GM19025 (cell line): Measurements from ENCODE around the gene JAKMIP2.

Experiments used
- ATAC-seq: cut with Tn5 transposase; IDR thresholded peaks from one replicate; pipeline ENCODE4 v1.9.1; 2021; ENCODE audit warnings: mild to moderate bottlenecking, low read depth, moderate library complexity; ENCODE audit not compliant: unreplicated experiment

Gene JAKMIP2

DNA sequence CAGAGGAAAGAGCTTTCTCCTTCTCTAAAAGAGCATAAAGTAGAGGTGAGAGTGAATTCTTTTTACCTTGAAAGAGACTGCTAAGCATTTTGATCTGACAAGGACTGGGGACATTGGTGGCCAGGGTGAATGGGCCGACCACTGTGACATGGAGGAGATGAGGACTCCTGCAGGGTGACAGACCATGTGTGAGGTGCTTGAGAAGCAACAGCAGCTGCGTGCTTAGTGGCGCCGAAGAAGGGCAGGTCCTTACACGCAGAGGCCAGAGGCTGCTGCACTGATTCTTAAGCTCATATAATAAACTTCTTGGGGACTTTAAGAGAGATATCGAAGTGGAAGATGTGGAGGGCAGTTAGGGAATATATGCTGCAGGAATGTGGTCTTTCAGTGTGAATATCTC, 8.7 kb upstream of the JAKMIP2 start:
- ATAC-seq = no peak

GRCh38 chr5:147789820-147790219, 7.3 kb upstream of the JAKMIP2 start:
- no peak for ATAC-seq

DNA sequence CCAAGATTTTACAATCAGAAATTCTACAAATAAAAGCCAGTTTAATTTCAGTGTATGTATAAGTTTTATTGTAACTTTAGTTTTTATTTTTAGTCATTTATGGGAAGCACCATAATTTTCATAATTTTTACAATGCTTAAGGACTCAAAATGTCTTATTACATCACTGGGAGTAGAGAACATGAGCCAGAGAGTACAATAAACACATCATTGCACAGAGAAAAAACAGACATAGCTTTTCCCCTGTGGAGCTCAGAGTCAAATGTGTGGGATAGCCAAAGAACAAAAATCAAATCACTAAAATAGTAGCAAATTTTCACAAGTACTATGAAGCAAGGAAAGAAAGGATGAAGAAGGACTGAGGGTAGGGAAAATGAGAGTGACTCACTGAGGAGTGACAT, 5.5 kb upstream of the JAKMIP2 start:
- no peak for ATAC-seq

DNA sequence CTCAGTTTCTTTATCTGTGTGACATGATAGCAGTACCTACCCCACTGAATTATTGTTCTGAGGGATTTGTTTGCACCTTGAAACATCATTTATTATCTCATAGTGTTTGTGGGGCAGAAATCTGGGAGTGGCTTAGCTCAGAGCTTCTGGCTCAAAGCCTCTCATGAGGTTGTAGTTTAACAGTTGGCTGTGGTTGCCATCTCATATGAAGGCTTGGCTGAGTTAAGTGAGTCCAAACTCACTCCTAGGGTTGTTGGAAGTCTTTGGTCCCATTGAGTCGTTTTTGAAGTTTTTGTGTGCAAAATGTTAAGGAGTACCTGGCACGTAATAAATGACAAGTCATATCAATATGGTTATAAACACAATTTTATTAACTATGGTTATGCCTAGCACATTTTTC, 3.6 kb upstream of the JAKMIP2 start:
- ATAC-seq = no peak

GRCh38 chr5:147784146-147784987, 1.8 kb upstream of the JAKMIP2 start:
- ATAC-seq = no peak

GRCh38 chr5:147780924-147781573, 1.5 kb downstream of the JAKMIP2 start:
- ATAC-seq = no peak

GRCh38 chr5:147779694-147780093, 2.8 kb downstream of the JAKMIP2 start:
- no peak for ATAC-seq

- no peak for ATAC-seq
Measured at GRCh38 chr5:147776989-147777388, 5.5 kb downstream of the JAKMIP2 start.

GRCh38 chr5:147773587-147773986, 8.9 kb downstream of the JAKMIP2 start:
- no peak for ATAC-seq

DNA sequence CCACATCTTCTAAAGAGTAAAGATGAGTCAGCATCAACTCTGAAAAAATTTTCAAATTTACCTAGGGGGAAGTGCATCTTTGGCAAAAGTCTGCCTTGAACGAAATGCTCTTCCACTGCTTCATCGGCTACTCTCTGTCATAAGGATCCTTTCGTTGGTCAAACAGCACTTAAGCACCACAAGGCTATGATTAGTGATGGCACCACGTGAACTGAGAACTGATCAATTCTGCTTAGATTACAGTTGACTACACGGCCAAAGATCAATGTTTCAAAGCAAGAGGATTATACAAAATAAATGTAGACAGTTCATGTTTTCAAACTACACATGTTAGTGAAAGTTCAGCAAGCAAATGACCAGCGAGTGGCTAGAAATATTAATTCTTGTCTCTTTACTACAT, 9.4 kb downstream of the JAKMIP2 start:
- ATAC-seq = no peak

DNA sequence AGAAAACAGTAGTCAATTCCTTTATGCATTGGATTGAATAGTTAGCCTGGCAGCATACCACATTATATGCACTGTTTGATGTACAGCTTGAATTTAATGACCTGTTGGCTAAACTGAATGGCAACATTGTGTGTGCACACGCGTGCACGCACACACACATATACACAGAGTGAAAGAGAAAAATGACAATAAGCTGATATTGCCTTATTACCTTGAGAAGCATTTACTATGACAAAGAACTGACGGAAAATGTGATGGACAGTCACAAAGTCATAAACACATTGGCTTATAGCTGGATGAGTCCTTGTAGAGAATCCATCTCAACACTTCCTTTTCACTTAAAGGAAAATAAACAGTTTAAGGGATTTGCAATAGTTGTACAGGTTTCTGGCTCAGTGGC, 15.5 kb downstream of the JAKMIP2 start:
- no peak for ATAC-seq

GRCh38 chr5:147763791-147764525, 18.6 kb downstream of the JAKMIP2 start:
- ATAC-seq = no peak

GRCh38 chr5:147760086-147760875, 22.2 kb downstream of the JAKMIP2 start:
- no peak for ATAC-seq

GRCh38 chr5:147759441-147759840, 23.1 kb downstream of the JAKMIP2 start:
- ATAC-seq = no peak

- ATAC-seq = no peak
Measured at GRCh38 chr5:147756566-147756965, 26.0 kb downstream of the JAKMIP2 start.

- ATAC-seq = no peak
Measured at GRCh38 chr5:147754372-147755122, 28.0 kb downstream of the JAKMIP2 start.

DNA sequence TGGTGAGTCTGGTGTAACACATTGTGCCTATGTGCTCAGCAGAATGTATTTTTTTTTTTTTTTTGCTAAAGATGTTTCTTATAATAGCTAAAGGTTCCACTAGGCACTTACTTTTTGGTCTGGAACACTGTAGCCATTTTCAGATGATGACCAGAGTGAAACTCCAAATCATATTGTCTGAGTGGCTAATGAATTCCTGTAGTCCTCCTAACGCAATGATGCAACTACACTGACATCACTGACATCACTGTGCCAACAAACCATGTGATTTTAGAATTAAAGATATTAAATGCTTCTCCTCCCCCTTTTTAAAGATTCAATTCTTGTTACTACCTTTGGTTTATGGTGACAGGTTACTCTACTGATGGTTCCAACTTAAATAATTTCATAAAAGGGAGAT, 28.8 kb downstream of the JAKMIP2 start:
- ATAC-seq = no peak

GRCh38 chr5:147752666-147753290, 29.8 kb downstream of the JAKMIP2 start:
- ATAC-seq = no peak

DNA sequence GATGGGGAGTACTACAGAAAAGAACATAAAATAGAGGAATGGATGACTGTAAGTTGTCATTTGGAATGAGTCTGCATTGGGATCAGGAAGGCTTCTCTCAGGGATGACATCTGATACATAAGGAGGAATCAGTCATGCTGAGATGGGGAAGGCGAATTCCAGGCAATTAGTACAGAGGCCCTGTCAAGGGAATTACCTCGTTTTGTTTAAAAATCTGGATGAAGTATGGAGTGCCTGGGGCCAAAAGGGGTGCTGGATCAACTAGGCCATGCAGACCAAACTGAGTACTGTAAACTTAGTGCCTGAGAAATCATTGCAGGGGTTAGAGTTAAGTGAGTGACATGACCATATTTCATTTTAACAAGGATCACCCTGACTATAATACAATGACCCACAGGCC, 30.5 kb downstream of the JAKMIP2 start:
- ATAC-seq = no peak
